ENCODE results near the gene CDK17.

DNA sequence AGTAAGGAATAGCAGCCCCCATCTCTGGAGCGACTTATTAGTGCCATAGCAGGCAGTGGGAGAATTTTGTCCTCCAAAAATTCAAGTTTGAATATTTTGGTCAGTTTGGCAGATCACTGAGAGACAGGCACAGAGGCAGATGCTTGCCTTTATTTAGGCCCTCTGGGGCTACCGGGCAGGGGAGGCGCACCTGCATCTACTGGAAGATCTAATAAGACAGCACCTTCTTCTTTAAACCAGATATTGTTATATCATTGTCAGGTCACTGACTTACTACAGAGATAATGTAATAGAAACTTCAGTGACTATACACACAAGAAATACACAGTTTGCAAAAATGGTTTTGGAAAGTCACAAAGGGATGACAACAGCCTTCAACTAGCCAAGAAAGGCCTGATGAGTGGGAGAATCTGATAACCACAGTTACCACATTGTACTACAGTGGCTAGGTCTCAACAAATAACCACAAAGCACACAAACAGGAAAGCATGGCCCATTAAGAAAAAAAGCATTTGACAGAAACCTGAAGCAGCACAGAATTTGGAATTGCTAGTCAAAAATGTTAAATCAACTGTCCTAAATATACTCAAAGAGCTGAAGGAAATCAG lies 56.8 kb downstream of the CDK17 start:
- TF ChIP-seq, protein P1, sequence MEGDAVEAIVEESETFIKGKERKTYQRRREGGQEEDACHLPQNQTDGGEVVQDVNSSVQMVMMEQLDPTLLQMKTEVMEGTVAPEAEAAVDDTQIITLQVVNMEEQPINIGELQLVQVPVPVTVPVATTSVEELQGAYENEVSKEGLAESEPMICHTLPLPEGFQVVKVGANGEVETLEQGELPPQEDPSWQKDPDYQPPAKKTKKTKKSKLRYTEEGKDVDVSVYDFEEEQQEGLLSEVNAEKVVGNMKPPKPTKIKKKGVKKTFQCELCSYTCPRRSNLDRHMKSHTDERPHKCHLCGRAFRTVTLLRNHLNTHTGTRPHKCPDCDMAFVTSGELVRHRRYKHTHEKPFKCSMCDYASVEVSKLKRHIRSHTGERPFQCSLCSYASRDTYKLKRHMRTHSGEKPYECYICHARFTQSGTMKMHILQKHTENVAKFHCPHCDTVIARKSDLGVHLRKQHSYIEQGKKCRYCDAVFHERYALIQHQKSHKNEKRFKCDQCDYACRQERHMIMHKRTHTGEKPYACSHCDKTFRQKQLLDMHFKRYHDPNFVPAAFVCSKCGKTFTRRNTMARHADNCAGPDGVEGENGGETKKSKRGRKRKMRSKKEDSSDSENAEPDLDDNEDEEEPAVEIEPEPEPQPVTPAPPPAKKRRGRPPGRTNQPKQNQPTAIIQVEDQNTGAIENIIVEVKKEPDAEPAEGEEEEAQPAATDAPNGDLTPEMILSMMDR (IDR thresholded peaks at IDR 0.05 in 2 of 3, conservative IDR thresholded peaks at IDR 0.05 in 1 of 3; ENCODE audit: insufficient read depth in 2 of 3, low read depth in 1 of 3, low read length in 3 of 3): no peak
- no peak for TF ChIP-seq GTF2F1 (IDR thresholded peaks at IDR 0.05; ENCODE audit: low read depth, low read length)

Measured in K562 (cell line).